OCI-LY3 (cell line): Measurements from ENCODE around the gene NR3C2.

ENCODE experiments used
- CTCF ChIP-seq: fragments of 200-600, 300-600 bp; sonication (generic); IDR thresholded peaks from 2 replicates; pipeline ENCODE4 v1.5.1; 2014; ENCODE audit warnings: antibody characterized with exemption, low read length, low read depth
- EZH2phosphoT487 ChIP-seq: fragments of 200-600 bp; shearing (Covaris generic); IDR thresholded peaks from 2 replicates; pipeline ENCODE4 v1.6.1; 2018; ENCODE audit warnings: antibody characterized with exemption, mixed run types, low read depth

GRCh38 chr4:148293571-148293970 lies 148.6 kb downstream of the NR3C2 start:
- TF ChIP-seq CTCF (no peak), EZH2phosphoT487 (no peak)
